ENCODE results near the gene SEC62. TPM values are rescaled to one million over a fixed set of nuclear protein-coding genes. Genes with fewer than 3 reads are reported as not detected.

SEC62 gene
- total and polyA plus RNA-seq, 9 of the 15 experiments (the other 6 are each of a cell fraction or from before 2014, with no cell fraction given): 34.5 to 152 (median 51.8) TPM

DNA sequence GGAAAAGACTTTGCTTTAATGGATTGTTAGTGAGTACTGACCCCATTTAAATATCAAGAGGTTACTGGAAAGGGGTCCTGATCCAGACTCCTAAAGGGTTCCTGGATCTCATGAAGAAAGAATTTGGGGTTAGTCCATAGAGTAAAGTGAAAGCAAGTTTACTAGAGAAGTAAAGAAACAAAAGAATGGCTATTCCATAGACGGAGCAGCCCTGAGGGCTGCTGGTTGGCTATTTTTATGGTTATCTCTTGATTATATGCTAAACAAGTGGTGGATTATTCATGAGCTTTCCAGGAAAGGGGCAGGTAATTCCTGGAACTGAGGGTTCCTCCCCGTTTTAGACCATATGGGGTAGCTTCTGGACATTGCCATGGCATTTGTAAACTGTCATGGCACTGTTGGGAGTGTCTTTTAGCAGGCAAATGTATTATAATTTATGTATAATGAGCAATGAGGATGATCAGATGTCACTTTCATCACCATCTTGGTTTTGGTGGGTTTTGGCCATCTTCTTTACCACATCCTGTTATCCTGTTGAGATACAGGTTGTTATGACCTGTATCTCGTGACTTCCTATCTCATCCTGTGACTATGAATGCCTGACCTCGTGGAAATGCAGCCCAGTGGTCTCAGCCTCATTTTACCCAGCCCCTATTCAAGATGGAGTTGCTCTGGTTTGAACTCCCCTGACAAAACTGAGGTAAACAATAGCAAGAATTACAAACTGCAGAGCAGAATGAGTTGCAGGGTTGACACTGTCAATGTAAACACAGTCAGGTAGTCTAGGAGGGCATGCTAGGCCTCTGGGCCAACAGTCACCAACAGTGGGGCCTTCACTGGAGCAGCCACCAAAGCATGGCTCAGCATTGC is 60.9 kb downstream of the SEC62 start:
- WGBS (ENCODE audit: insufficient coverage, low coverage, missing lambda C conversion rate): 4% methylated on average over 4 of the region's 4 CpGs
- Histone ChIP-seq H3K27ac (ENCODE audit: extremely low read depth, low read depth, low read length) (no peak overlapping the region), H3K9me3 (replicated peaks; ENCODE audit: control insufficient read depth, insufficient read depth, low read depth, low read length) (no peaks in the 10 kb centered on the region), H3K9ac (ENCODE audit: insufficient read depth in 1 of 2, low read depth in 2 of 2, low read length in 2 of 2) (no peak overlapping the region), H3K36me3 (ENCODE audit: control insufficient read depth, insufficient read depth, low read length) (no peaks in the 10 kb centered on the region), H3K4me1 (replicated peaks in 1 of 2; ENCODE audit: control insufficient read depth in 2 of 2, insufficient read depth in 2 of 2, low read length in 2 of 2) (no peaks in the 10 kb centered on the region), H4K20me1 (replicated peaks; ENCODE audit: control insufficient read depth, insufficient read depth, low read length) (no peaks in the 10 kb centered on the region), H3K79me2 (ENCODE audit: control insufficient read depth, insufficient read depth, low read length) (no peaks in the 10 kb centered on the region), H3K9me1 (ENCODE audit: control insufficient read depth, insufficient read depth, low read length) (no peaks in the 10 kb centered on the region), H3K4me2 (ENCODE audit: insufficient read depth, low read length) (no peak overlapping the region), H2AFZ (ENCODE audit: low read depth, low read length) (0 out of 2 replicates have a peak overlapping the region, but pooled peaks have one; percentile 34), H3K4me3 (no peak overlapping the region), H3K27me3 (ENCODE audit: control insufficient read depth in 2 of 2, insufficient read depth in 2 of 2, low read length in 2 of 2) (no peaks in the 10 kb centered on the region)
- ATAC-seq: no peak
- ChIA-PET CTCF (ENCODE audit: low intra/inter-chr PET ratio) (no interaction called here), POLR2A (no interaction called here)
- in situ Hi-C loops (cut with MboI) (no loop called here), intact Hi-C loops (cut with micrococcal nuclease) (no loop called here)
- DNase-seq (ENCODE audit: extremely low read depth in 1 of 4, low spot score in 3 of 4): peak in 1 of 4 experiments; percentile 40
- no peak for FAIRE-seq
- BruUV-seq (replicated peaks): no TSS peak
- TF ChIP-seq DIDO1 (tag; IDR thresholded peaks at IDR 0.05; ENCODE audit: low read depth): peak; percentile 38; the same call in 1 of the 2 replicates
- TF ChIP-seq TCF3 (CRISPR knock-in tag; IDR thresholded peaks at IDR 0.05): no peak
- TF ChIP-seq, protein P1, sequence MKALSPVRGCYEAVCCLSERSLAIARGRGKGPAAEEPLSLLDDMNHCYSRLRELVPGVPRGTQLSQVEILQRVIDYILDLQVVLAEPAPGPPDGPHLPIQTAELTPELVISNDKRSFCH (CRISPR knock-in tag; IDR thresholded peaks at IDR 0.05): no peak
- TF ChIP-seq, protein P1 (tag; IDR thresholded peaks at IDR 0.05): peak; percentile 84
- 0 out of 2 replicates have a peak, but pooled peaks have one; percentile 72 for TF ChIP-seq ZNF76 (CRISPR knock-in tag; IDR thresholded peaks at IDR 0.05; ENCODE audit: borderline replicate concordance)
- peak; percentile 65; the same call in 1 of the 2 replicates for TF ChIP-seq DDX20 (tag; IDR thresholded peaks at IDR 0.05; ENCODE audit: low read depth)
- TF ChIP-seq, protein P2, sequence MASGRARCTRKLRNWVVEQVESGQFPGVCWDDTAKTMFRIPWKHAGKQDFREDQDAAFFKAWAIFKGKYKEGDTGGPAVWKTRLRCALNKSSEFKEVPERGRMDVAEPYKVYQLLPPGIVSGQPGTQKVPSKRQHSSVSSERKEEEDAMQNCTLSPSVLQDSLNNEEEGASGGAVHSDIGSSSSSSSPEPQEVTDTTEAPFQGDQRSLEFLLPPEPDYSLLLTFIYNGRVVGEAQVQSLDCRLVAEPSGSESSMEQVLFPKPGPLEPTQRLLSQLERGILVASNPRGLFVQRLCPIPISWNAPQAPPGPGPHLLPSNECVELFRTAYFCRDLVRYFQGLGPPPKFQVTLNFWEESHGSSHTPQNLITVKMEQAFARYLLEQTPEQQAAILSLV (tag; IDR thresholded peaks at IDR 0.05): peak; percentile 71; the same call in 1 of the 2 replicates
- TF ChIP-seq DMBX1 (CRISPR knock-in tag; IDR thresholded peaks at IDR 0.05; ENCODE audit: borderline replicate concordance): peak; percentile 78
- TF ChIP-seq ARID2 (IDR thresholded peaks at IDR 0.05): no peak
- TF ChIP-seq STAT5A (IDR thresholded peaks at IDR 0.05; ENCODE audit: borderline replicate concordance, low read length): peak; percentile 81
- TF ChIP-seq ZBTB7A (IDR thresholded peaks at IDR 0.05; ENCODE audit: borderline replicate concordance, control insufficient read depth, low read depth, low read length): no peak
- peak; percentile 66 for TF ChIP-seq ZNF239 (CRISPR knock-in tag; IDR thresholded peaks at IDR 0.05)
- peak; percentile 59; the same call in 1 of the 2 replicates for TF ChIP-seq TCFL5 (CRISPR knock-in tag; conservative IDR thresholded peaks at IDR 0.05)
- TF ChIP-seq PYGO2 (tag; IDR thresholded peaks at IDR 0.05): peak; percentile 73; the same call in 1 of the 2 replicates
- TF ChIP-seq, protein P3, sequence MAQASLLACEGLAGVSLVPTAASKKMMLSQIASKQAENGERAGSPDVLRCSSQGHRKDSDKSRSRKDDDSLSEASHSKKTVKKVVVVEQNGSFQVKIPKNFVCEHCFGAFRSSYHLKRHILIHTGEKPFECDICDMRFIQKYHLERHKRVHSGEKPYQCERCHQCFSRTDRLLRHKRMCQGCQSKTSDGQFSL (CRISPR knock-in tag; IDR thresholded peaks at IDR 0.05): no peak
- TF ChIP-seq, protein P3 (tag; IDR thresholded peaks at IDR 0.05): peak in 1 of 2 experiments; percentile 86; a peak in 2 of 4 replicates
- 0 out of 2 replicates have a peak, but pooled peaks have one; percentile 16 for TF ChIP-seq RFX1 (IDR thresholded peaks at IDR 0.05)
- TF ChIP-seq ZNF175 (CRISPR knock-in tag; IDR thresholded peaks at IDR 0.05; ENCODE audit: low read depth): peak; percentile 66; the same call in 1 of the 2 replicates
- no peak for TF ChIP-seq NR4A1 (CRISPR knock-in tag; IDR thresholded peaks at IDR 0.05)
- peak; percentile 79 for TF ChIP-seq NR4A1 (tag; IDR thresholded peaks at IDR 0.05)
